K562 (cell line): ENCODE measurements around the gene MAPKAPK2. TPM values are rescaled to one million over a fixed set of nuclear protein-coding genes. Genes with fewer than 3 reads are reported as not detected.

ENCODE experiments used
- ATF7 ChIP-seq: fragments of 450-650 bp; IDR thresholded peaks from 2 replicates; pipeline ENCODE4 v1.7.1; 2014; ENCODE audit warnings: mild to moderate bottlenecking, moderate library complexity
- CLOCK ChIP-seq: fragments of 250-450 bp; sonication (Bioruptor Pico); IDR thresholded peaks from 2 replicates; pipeline ENCODE4 v1.4.0; 2020; ENCODE audit warnings: mild to moderate bottlenecking, moderate library complexity, borderline replicate concordance
- ELF4 ChIP-seq: fragments of 450-650 bp; formaldehyde crosslinking; IDR thresholded peaks from 2 replicates; pipeline ENCODE4 v1.4.0; 2022; ENCODE audit warnings: missing genetic modification characterization
- HDAC2 ChIP-seq: fragments of 450-650 bp; IDR thresholded peaks from 2 replicates; pipeline ENCODE4 v1.6.1; 2016; ENCODE audit warnings: mild to moderate bottlenecking
- HIVEP1 ChIP-seq: fragments of 250-450 bp; sonication (Bioruptor Pico); IDR thresholded peaks from 2 replicates; pipeline ENCODE4 v1.4.0; 2020; ENCODE audit warnings: mild to moderate bottlenecking
- MAZ ChIP-seq, 2 experiments: fragments of 450-650 bp in 1 of 2; sonication (generic) in 1 of 2; formaldehyde crosslinking; IDR thresholded peaks in 1 of 2; conservative IDR thresholded peaks in 1 of 2; 2 replicates each; pipeline versions ENCODE4 v1.4.0 to v1.5.0; 2020; ENCODE audit warnings: mild to moderate bottlenecking in 1 of 2, missing genetic modification reagents in 1 of 2
- MBD1 ChIP-seq: fragments of 250-450 bp; sonication (Bioruptor Pico); IDR thresholded peaks from 2 replicates; pipeline ENCODE4 v1.8.0; 2022; ENCODE audit warnings: inconsistent platforms
- STAT6 ChIP-seq: sonication (generic); formaldehyde crosslinking; IDR thresholded peaks from 2 replicates; pipeline ENCODE4 v1.8.1; 2023; ENCODE audit warnings: mild to moderate bottlenecking, missing genetic modification reagents
- TEAD4 ChIP-seq, 2 experiments: sonication (generic) in 1 of 2; formaldehyde crosslinking in 1 of 2; IDR thresholded peaks; 2 replicates each; pipeline versions ENCODE4 v1.6.1 to v1.8.0; 2012 to 2022; ENCODE audit warnings: borderline replicate concordance in 1 of 2, inconsistent platforms in 1 of 2, low read length in 1 of 2, mild to moderate bottlenecking in 1 of 2, missing genetic modification reagents in 1 of 2
- polyA plus RNA-seq, 8 experiments: library from polyadenylated mRNA; depleted of rRNA in 4 of 8; stranded (reverse) in 5 of 8; unstranded in 3 of 8; fragments of >200 nt; fragmentation: Nextera tagmentation in 2 of 8; fragmentation: Illumina TruSeq in 1 of 8; extraction: Ambion mirVana in 2 of 8; extraction: Trizol in 1 of 8; gene quantifications; 2 replicates each; pipeline versions ENCODE4 v1.2.1 to v1.2.3, GENCODE V29; 2011 to 2014; ENCODE audit warnings: inconsistent platforms in 1 of 8, missing spikeins in 1 of 8
- total RNA-seq, 7 experiments: library from RNA; depleted of rRNA in 6 of 7; stranded (reverse); fragments of >200 nt in 6 of 7; fragmentation: Illumina TruSeq in 2 of 7; extraction: Trizol in 2 of 7; gene quantifications; 2 replicates each; pipeline versions ENCODE4 v1.2.1 to v1.2.3, GENCODE V29; 2011 to 2021; ENCODE audit warnings: low replicate concordance in 1 of 7
- TF ChIP-seq, protein P1 (sequence below): fragments of 250-450 bp; sonication (Bioruptor Pico); IDR thresholded peaks from 2 replicates; pipeline ENCODE4 v1.5.1; 2021; ENCODE audit warnings: mild to moderate bottlenecking
- TF ChIP-seq, protein P2 (sequence below): sonication (generic); formaldehyde crosslinking; IDR thresholded peaks from 2 replicates; pipeline ENCODE4 v1.8.0; 2022; ENCODE audit warnings: mild to moderate bottlenecking, missing genetic modification reagents, borderline replicate concordance
- TF ChIP-seq, protein P3 (sequence below): fragments of 250-450 bp; sonication (Bioruptor Pico); IDR thresholded peaks from 2 replicates; pipeline ENCODE4 v1.5.0; 2021; ENCODE audit warnings: mild to moderate bottlenecking, borderline replicate concordance

Gene MAPKAPK2
- total and polyA plus RNA-seq, 9 of the 15 experiments (the other 6 are each of a cell fraction or from before 2014, with no cell fraction given), result 0.63 to 94.2 (median 52.1) TPM

- TF ChIP-seq CLOCK (no peak), ELF4 (CRISPR knock-in tag) (0 out of 2 replicates have a peak, but pooled peaks have one; percentile 55), TEAD4 (IDR thresholded peaks at IDR 0.05; ENCODE audit: low read length) (peak; percentile 75; the same call in 1 of the 2 replicates), TEAD4 (CRISPR knock-in tag; IDR thresholded peaks at IDR 0.05; ENCODE audit: borderline replicate concordance) (no peak), ATF7 (peak; percentile 63; the same call in 1 of the 2 replicates), STAT6 (CRISPR knock-in tag) (no peak), HDAC2 (no peak), MBD1 (CRISPR knock-in tag) (no peak), HIVEP1 (CRISPR knock-in tag) (no peak), MAZ (CRISPR knock-in tag; conservative IDR thresholded peaks at IDR 0.05 in 1 of 2, IDR thresholded peaks at IDR 0.05 in 1 of 2) (peak; percentile 71 to 72)
- TF ChIP-seq, protein P1, sequence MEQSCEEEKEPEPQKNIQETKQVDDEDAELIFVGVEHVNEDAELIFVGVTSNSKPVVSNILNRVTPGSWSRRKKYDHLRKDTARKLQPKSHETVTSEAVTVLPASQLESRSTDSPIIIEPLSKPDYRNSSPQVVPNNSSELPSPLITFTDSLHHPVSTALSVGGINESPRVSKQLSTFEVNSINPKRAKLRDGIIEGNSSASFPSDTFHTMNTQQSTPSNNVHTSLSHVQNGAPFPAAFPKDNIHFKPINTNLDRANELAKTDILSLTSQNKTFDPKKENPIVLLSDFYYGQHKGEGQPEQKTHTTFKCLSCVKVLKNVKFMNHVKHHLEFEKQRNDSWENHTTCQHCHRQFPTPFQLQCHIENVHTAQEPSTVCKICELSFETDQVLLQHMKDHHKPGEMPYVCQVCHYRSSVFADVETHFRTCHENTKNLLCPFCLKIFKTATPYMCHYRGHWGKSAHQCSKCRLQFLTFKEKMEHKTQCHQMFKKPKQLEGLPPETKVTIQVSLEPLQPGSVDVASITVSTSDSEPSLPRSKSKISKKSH (CRISPR knock-in tag), result no peak
- TF ChIP-seq, protein P2, sequence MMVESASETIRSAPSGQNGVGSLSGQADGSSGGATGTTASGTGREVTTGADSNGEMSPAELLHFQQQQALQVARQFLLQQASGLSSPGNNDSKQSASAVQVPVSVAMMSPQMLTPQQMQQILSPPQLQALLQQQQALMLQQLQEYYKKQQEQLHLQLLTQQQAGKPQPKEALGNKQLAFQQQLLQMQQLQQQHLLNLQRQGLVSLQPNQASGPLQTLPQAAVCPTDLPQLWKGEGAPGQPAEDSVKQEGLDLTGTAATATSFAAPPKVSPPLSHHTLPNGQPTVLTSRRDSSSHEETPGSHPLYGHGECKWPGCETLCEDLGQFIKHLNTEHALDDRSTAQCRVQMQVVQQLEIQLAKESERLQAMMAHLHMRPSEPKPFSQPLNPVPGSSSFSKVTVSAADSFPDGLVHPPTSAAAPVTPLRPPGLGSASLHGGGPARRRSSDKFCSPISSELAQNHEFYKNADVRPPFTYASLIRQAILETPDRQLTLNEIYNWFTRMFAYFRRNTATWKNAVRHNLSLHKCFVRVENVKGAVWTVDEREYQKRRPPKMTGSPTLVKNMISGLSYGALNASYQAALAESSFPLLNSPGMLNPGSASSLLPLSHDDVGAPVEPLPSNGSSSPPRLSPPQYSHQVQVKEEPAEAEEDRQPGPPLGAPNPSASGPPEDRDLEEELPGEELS (CRISPR knock-in tag), result peak; percentile 71; the same call in 1 of the 2 replicates
- TF ChIP-seq, protein P3, sequence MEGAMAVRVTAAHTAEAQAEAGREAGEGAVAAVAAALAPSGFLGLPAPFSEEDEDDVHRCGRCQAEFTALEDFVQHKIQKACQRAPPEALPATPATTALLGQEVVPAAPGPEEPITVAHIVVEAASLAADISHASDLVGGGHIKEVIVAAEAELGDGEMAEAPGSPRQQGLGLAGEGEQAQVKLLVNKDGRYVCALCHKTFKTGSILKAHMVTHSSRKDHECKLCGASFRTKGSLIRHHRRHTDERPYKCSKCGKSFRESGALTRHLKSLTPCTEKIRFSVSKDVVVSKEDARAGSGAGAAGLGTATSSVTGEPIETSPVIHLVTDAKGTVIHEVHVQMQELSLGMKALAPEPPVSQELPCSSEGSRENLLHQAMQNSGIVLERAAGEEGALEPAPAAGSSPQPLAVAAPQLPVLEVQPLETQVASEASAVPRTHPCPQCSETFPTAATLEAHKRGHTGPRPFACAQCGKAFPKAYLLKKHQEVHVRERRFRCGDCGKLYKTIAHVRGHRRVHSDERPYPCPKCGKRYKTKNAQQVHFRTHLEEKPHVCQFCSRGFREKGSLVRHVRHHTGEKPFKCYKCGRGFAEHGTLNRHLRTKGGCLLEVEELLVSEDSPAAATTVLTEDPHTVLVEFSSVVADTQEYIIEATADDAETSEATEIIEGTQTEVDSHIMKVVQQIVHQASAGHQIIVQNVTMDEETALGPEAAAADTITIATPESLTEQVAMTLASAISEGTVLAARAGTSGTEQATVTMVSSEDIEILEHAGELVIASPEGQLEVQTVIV, result no peak
Measured at GRCh38 chr1:206766251-206766856, 81.6 kb downstream of the MAPKAPK2 start (continued).
